Right renal cortex interstitium (tissue), 3 donors: ENCODE measurements around the gene ADGRD1. TPM values are rescaled to one million over a fixed set of nuclear protein-coding genes. Genes with fewer than 3 reads are reported as not detected.

Source experiments
- DNase-seq, 3 donors: peaks; one replicate each; pipeline ENCODE4 v3.0.0-alpha.2; 2013; ENCODE audit warnings: low read depth in 3 of 3, low spot score in 2 of 3
- polyA plus RNA-seq, 3 donors: library from polyadenylated mRNA; unstranded; fragments of 120-200 nt; gene quantifications; one replicate each; pipeline ENCODE4 v1.2.1, GENCODE V29; 2013; ENCODE audit not compliant: insufficient read length in 3 of 3

ADGRD1 gene
- polyA plus RNA-seq, 3 donors = 12.5 to 15.5 (median 14.5) TPM

- no peak for DNase-seq
Measured at GRCh38 chr12:131035245-131035681, 81.6 kb downstream of the ADGRD1 start.

- no peak for DNase-seq
Measured at GRCh38 chr12:131038159-131038558, 84.5 kb downstream of the ADGRD1 start.

- no peak for DNase-seq
Measured at GRCh38 chr12:131038961-131039950, 85.5 kb downstream of the ADGRD1 start.

GRCh38 chr12:131040491-131040890, 86.8 kb downstream of the ADGRD1 start:
- no peak for DNase-seq

- no peak for DNase-seq
Measured at GRCh38 chr12:131041216-131041967, 87.7 kb downstream of the ADGRD1 start.

- no peak for DNase-seq
Measured at GRCh38 chr12:131041968-131042833, 88.5 kb downstream of the ADGRD1 start.

- no peak for DNase-seq
Measured at GRCh38 chr12:131042834-131043245, 89.1 kb downstream of the ADGRD1 start.

- DNase-seq = no peak
Measured at GRCh38 chr12:131043401-131043871, 89.7 kb downstream of the ADGRD1 start.

- DNase-seq = no peak
Measured at GRCh38 chr12:131044136-131044535, 90.4 kb downstream of the ADGRD1 start.

- no peak for DNase-seq
Measured at GRCh38 chr12:131044760-131045381, 91.2 kb downstream of the ADGRD1 start.

GRCh38 chr12:131045705-131046460, 92.2 kb downstream of the ADGRD1 start:
- no peak for DNase-seq

GRCh38 chr12:131046813-131047788, 93.4 kb downstream of the ADGRD1 start:
- no peak for DNase-seq

GRCh38 chr12:131047789-131048610, 94.3 kb downstream of the ADGRD1 start:
- no peak for DNase-seq

GRCh38 chr12:131048611-131048990, 94.9 kb downstream of the ADGRD1 start:
- no peak for DNase-seq

- no peak for DNase-seq
Measured at GRCh38 chr12:131049002-131049401, 95.3 kb downstream of the ADGRD1 start.

- DNase-seq = no peak
Measured at GRCh38 chr12:131049549-131050339, 96.0 kb downstream of the ADGRD1 start.
